OCI-LY7 (cell line): ENCODE measurements around the gene FIGN.

Source experiments
- CTCF ChIP-seq: fragments of 200-600 bp; sonication (generic); conservative IDR thresholded peaks from 2 replicates; pipeline ENCODE4 v1.5.1; 2014; ENCODE audit warnings: mild to moderate bottlenecking, antibody characterized with exemption, low read length, moderate library complexity, mixed read lengths
- EZH2phosphoT487 ChIP-seq: fragments of 200-600 bp; sonication (generic); IDR thresholded peaks from 2 replicates; pipeline ENCODE4 v1.6.1; 2018; ENCODE audit warnings: low read depth, borderline replicate concordance, mild to moderate bottlenecking, mixed run types, antibody characterized with exemption, low read length, moderate library complexity, mixed read lengths

GRCh38 chr2:163591461-163591860, 144.3 kb downstream of the FIGN start:
- no peak for TF ChIP-seq CTCF
- no peak for TF ChIP-seq EZH2phosphoT487
